Panc1 (cell line): ENCODE results near the gene MARCHF9. TPM values are rescaled to one million over a fixed set of nuclear protein-coding genes. Genes with fewer than 3 reads are reported as not detected.

Experiments
- ATAC-seq: fragments of 200-7000 bp; cut with Tn5 transposase; 2 replicates; pipeline ENCODE4 v1.9.1; 2020; ENCODE audit warnings: mild to moderate bottlenecking, moderate library complexity
- BruUV-seq: library from RNA; stranded (reverse); fragments of 400-500 nt; replicated peaks from 2 replicates; lab custom pipeline; 2021; lab: Mats Ljungman, UMichigan
- CTCF ChIA-PET: fragments of 300-600 bp; sonication (Branson Sonifier 250); formaldehyde crosslinking; loops from one replicate; lab custom pipeline; 2022; ENCODE audit warnings: antibody characterized with exemption; lab: Charles Lee
- POLR2A ChIA-PET: fragments of 300-600 bp; sonication (Branson Sonifier 250); formaldehyde crosslinking; loops from one replicate; lab custom pipeline; 2022; ENCODE audit warnings: antibody characterized with exemption; lab: Charles Lee
- DNase-seq: peaks from one replicate; pipeline ENCODE4 v3.0.0-alpha.2; 2010; ENCODE audit warnings: low read depth, low spot score
- H3K27ac ChIP-seq: 2 replicates; pipeline ENCODE4 v1.5.1; 2011; ENCODE audit warnings: mild to moderate bottlenecking, low read length, inconsistent platforms
- H3K27me3 ChIP-seq: fragments of 200-500 bp; sonication (Bioruptor generic); 2 replicates; pipeline ENCODE4 v1.6.0; 2014; ENCODE audit warnings: low read length, inconsistent platforms; ENCODE audit not compliant: control insufficient read depth, insufficient read depth
- H3K36me3 ChIP-seq: fragments of 200-500 bp; sonication (Bioruptor generic); 2 replicates; pipeline ENCODE4 v1.5.1; 2014; ENCODE audit warnings: inconsistent platforms, mild to moderate bottlenecking, low read length, moderate library complexity; ENCODE audit not compliant: control insufficient read depth, insufficient read depth
- H3K4me1 ChIP-seq: 2 replicates; pipeline ENCODE4 v1.5.1; 2011; ENCODE audit warnings: inconsistent platforms, mild to moderate bottlenecking, low read length, moderate library complexity; ENCODE audit not compliant: control insufficient read depth, insufficient read depth
- H3K4me3 ChIP-seq, 2 experiments: 2 replicates each; pipeline ENCODE4 v1.5.1; 2011 to 2012; ENCODE audit warnings: low read depth in 2 of 2, low read length in 2 of 2, mild to moderate bottlenecking in 2 of 2, inconsistent platforms in 1 of 2, moderate library complexity in 1 of 2
- H3K9me3 ChIP-seq: fragments of 200-500 bp; sonication (Bioruptor generic); 2 replicates; pipeline ENCODE4 v1.5.1; 2014; ENCODE audit warnings: low read depth, mild to moderate bottlenecking, inconsistent platforms, low read length, moderate library complexity; ENCODE audit not compliant: control insufficient read depth, insufficient read depth
- POLR2AphosphoS5 ChIP-seq: IDR thresholded peaks from 2 replicates; pipeline ENCODE4 v1.6.1; 2012; ENCODE audit warnings: mild to moderate bottlenecking, low read depth, low read length, moderate library complexity
- REST ChIP-seq, 2 experiments: IDR thresholded peaks; 2 replicates each; pipeline ENCODE4 v1.6.1; 2011 to 2012; ENCODE audit warnings: low read depth in 2 of 2, control low read depth in 1 of 2, low read length in 1 of 2, mild to moderate bottlenecking in 1 of 2, moderate library complexity in 1 of 2; ENCODE audit not compliant: insufficient read depth in 1 of 2
- SIN3A ChIP-seq: IDR thresholded peaks from 2 replicates; pipeline ENCODE4 v1.6.1; 2012; ENCODE audit warnings: low read depth, mild to moderate bottlenecking, low read length, moderate library complexity, borderline replicate concordance; ENCODE audit not compliant: insufficient read depth
- TCF7L2 ChIP-seq: IDR thresholded peaks from 2 replicates; pipeline ENCODE4 v1.6.1; 2011; ENCODE audit warnings: mild to moderate bottlenecking, low read depth, low read length, inconsistent platforms
- in situ Hi-C: cut with HindIII; loops from 2 replicates; pipeline ENCODE4 v1.10.0; 2016; ENCODE audit warnings: low sequenced_read_pairs, low pct_unique_long_range_greater_than_20kb
- intact Hi-C: fragments of 100-400 bp; cut with micrococcal nuclease; formaldehyde crosslinking; loops from one replicate; pipeline ENCODE4 v1.10.0; 2022; ENCODE audit not compliant: unreplicated experiment
- total RNA-seq: library from RNA; stranded (reverse); gene quantifications from one replicate; pipeline ENCODE4 v1.2.1, GENCODE V29; 2021; ENCODE audit not compliant: unreplicated experiment
- TF ChIP-seq, protein P1 (sequence below): fragments of 450-650 bp; IDR thresholded peaks from 2 replicates; pipeline ENCODE4 v1.5.1; 2017; ENCODE audit warnings: mild to moderate bottlenecking

MARCHF9 gene
- total RNA-seq, 1 experiment from 2014 or later, result 2.3 TPM

- no TSS peak for BruUV-seq
- DNase-seq, result no peak
- intact Hi-C loops, result no loop called here
- H3K36me3 ChIP-seq, result no peaks in the 10 kb centered on the region; the same call in 1 of the 2 replicates
- no peak overlapping the region for H3K4me3 ChIP-seq
- ATAC-seq, result no peak
- H3K4me1 ChIP-seq, result peaks cover 4% of the 10 kb centered on the region
- TF ChIP-seq SIN3A (no peak), POLR2AphosphoS5 (no peak), REST (IDR thresholded peaks at IDR 0.05; ENCODE audit: insufficient read depth in 1 of 2, low read depth in 2 of 2, low read length in 1 of 2) (no peak), TCF7L2 (no peak)
- TF ChIP-seq, protein P1, sequence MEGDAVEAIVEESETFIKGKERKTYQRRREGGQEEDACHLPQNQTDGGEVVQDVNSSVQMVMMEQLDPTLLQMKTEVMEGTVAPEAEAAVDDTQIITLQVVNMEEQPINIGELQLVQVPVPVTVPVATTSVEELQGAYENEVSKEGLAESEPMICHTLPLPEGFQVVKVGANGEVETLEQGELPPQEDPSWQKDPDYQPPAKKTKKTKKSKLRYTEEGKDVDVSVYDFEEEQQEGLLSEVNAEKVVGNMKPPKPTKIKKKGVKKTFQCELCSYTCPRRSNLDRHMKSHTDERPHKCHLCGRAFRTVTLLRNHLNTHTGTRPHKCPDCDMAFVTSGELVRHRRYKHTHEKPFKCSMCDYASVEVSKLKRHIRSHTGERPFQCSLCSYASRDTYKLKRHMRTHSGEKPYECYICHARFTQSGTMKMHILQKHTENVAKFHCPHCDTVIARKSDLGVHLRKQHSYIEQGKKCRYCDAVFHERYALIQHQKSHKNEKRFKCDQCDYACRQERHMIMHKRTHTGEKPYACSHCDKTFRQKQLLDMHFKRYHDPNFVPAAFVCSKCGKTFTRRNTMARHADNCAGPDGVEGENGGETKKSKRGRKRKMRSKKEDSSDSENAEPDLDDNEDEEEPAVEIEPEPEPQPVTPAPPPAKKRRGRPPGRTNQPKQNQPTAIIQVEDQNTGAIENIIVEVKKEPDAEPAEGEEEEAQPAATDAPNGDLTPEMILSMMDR, result no peak
- no peak overlapping the region for H3K27ac ChIP-seq
- ChIA-PET POLR2A (no interaction called here), CTCF (no interaction called here)
- H3K9me3 ChIP-seq, result no peaks in the 10 kb centered on the region
- no peaks in the 10 kb centered on the region for H3K27me3 ChIP-seq
- in situ Hi-C loops, result no loop called here
Observed at GRCh38 chr12:57779736-57780135, 24.8 kb downstream of the MARCHF9 start.

- ChIA-PET POLR2A (no interaction called here), CTCF (no interaction called here)
- Histone ChIP-seq H3K4me1 (peaks cover 4% of the 10 kb centered on the region), H3K27me3 (no peaks in the 10 kb centered on the region), H3K27ac (no peak overlapping the region), H3K36me3 (no peaks in the 10 kb centered on the region; the same call in 1 of the 2 replicates), H3K9me3 (no peaks in the 10 kb centered on the region), H3K4me3 (no peak overlapping the region)
- TF ChIP-seq POLR2AphosphoS5 (no peak), SIN3A (no peak)
- DNase-seq (no peak), ATAC-seq (no peak)
- in situ Hi-C loops, result no loop called here
- intact Hi-C loops, result no loop called here
- BruUV-seq, result no TSS peak
Observed at GRCh38 chr12:57780284-57780897, 25.5 kb downstream of the MARCHF9 start.

GRCh38 chr12:57781244-57781643 is 26.3 kb downstream of the MARCHF9 start:
- ChIA-PET CTCF (interaction anchor here (0.6 to 0.7 kb wide), 2 partner anchors 55 to 58 kb away, joined by 3 to 4 read pairs; no protein-coding TSS in a partner anchor), POLR2A (no interaction called here)
- Histone ChIP-seq H3K4me3 (no peak overlapping the region), H3K4me1 (peaks cover 4% of the 10 kb centered on the region), H3K36me3 (no peaks in the 10 kb centered on the region; the same call in none of the 2 replicates), H3K27me3 (no peaks in the 10 kb centered on the region), H3K9me3 (no peaks in the 10 kb centered on the region), H3K27ac (no peak overlapping the region)
- in situ Hi-C loops (no loop called here), intact Hi-C loops (no loop called here)
- no peak for DNase-seq
- no peak for ATAC-seq
- TF ChIP-seq REST (IDR thresholded peaks at IDR 0.05; ENCODE audit: insufficient read depth in 1 of 2, low read depth in 2 of 2, low read length in 1 of 2) (no peak), SIN3A (no peak), POLR2AphosphoS5 (no peak), TCF7L2 (no peak)
- TF ChIP-seq, protein P1, result no peak
- BruUV-seq, result no TSS peak
